GM19193 (cell line): ENCODE results near the gene MACROD2.

Experiments
- POLR2A ChIP-seq: IDR thresholded peaks from 4 replicates; pipeline ENCODE4 v1.6.1; 2011; ENCODE audit not compliant: insufficient read depth, insufficient read length; ENCODE audit errors: extremely low read depth

Gene MACROD2

GRCh38 chr20:15163632-15164031 is 1168.3 kb downstream of the MACROD2 start:
- TF ChIP-seq POLR2A = no peak

DNA sequence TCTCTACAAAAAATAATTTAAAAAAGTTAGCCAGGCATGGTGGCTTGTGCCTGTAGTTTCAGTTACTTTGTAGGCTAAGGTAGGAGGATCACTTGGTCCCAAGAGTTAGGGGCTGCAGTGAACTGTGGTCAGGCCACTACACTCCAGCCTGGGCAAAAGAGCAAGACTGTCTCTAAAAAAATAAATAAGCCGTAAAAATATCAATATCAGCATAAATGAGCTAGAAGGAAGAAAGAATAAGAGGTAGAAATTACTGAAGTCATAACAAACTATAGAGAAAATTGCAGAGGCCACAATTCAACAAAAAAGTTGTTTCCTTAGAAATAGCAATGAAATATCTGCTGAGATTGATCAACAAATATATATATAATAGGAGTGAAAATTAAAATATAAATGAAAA is 1169.4 kb downstream of the MACROD2 start:
- no peak for TF ChIP-seq POLR2A

GRCh38 chr20:15166744-15167143 is 1171.4 kb downstream of the MACROD2 start:
- no peak for TF ChIP-seq POLR2A

DNA sequence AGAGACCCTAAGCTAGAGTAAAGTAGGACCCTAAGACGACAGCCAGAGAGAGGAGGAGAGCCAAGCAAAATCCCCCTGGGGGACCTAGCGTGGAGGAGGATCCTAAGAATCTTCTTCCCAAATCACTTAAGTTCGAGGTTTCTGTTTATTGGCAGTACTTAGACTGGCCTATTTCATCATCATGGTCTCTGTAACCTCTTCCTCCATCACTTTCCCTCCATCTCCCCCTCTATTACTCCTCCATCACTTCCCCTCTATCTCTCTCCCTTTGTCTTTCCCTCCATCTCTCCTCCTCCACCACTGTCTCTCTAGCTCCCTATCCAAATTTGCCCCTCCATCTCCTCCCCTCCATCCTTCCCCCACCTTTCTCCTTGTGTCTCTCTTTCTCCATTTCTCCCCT is 1175.7 kb downstream of the MACROD2 start:
- TF ChIP-seq POLR2A = no peak

DNA sequence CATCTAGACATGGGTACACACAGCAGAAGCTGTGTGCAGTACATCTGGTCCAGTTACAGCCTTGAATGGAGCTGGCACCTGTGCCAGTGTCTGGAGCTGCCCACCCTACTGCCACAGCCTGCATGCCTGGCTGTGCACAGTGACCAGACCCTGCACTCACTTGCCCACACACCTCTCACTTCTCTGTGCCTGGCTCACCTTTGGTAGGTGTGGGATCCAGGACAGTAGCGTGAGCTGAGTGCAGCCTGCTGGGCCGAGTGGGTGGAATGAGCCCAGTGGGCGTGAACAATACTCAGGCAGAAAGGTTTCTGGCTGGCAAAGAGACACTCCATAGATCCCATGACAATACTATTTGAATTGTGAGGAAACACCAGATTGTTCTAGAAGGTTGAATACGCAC is 1181.6 kb downstream of the MACROD2 start:
- TF ChIP-seq POLR2A = no peak

DNA sequence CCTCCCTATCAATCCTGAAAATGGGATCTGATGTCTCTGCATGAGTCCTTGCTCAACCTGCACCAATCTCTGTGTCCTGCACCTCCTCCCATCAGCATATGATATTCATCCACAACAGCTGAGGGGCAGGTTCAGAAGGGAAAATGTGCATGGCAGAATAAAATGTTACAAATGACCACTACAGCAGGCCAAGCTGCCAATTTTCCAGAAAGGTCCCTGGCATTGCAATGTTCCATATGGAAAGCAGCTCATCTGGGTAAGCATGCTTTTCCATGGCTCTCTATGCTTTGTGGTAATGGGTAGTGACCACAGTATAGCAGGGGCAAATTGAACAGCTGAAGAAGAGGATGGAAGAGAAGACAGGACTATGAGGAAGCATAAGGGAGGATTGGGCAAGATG is 1183.3 kb downstream of the MACROD2 start:
- no peak for TF ChIP-seq POLR2A

- no peak for TF ChIP-seq POLR2A
Measured at GRCh38 chr20:15179381-15179780, 1184.1 kb downstream of the MACROD2 start.

GRCh38 chr20:15179781-15180180 is 1184.5 kb downstream of the MACROD2 start:
- no peak for TF ChIP-seq POLR2A

DNA sequence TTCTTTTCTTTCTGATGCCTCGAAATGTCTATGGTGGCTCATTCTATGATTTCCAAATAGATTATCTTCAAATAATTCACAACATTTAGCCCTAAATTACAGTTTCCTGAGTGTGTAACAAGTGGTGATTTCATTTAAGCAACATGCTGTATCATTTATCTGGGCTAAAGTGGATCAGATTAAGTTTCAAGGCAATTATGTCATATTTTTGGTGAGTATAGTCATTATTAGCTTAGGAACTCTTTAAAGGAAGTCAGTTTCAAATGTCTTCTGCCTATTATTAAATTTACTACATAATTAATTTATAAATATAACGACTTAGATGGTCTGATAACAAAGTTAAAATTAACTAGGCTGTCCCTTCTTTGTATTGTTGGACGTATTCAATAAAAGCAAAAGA is 1190.0 kb downstream of the MACROD2 start:
- TF ChIP-seq POLR2A = no peak

DNA sequence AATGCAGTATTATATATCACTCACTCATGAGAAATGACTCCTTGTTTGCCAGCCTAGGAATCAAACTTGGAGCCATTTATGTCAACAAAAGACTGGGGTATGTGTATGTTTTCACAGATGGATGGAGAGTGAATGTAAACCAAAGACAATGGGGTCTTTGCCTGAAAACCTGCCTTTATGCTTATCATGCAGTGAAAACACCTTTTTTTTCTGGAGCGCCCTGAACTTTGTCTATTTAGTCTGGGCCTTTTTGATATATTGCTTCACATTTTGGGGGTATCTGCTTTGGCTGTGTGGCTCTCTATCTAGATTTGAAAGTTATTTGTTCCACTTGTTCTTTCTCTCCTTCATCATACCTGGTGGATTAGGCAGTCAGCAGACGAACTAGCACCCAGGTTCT is 1190.6 kb downstream of the MACROD2 start:
- no peak for TF ChIP-seq POLR2A

- TF ChIP-seq POLR2A = no peak
Measured at GRCh38 chr20:15187612-15188011, 1192.3 kb downstream of the MACROD2 start.

GRCh38 chr20:15188415-15188814 is 1193.1 kb downstream of the MACROD2 start:
- TF ChIP-seq POLR2A = no peak

DNA sequence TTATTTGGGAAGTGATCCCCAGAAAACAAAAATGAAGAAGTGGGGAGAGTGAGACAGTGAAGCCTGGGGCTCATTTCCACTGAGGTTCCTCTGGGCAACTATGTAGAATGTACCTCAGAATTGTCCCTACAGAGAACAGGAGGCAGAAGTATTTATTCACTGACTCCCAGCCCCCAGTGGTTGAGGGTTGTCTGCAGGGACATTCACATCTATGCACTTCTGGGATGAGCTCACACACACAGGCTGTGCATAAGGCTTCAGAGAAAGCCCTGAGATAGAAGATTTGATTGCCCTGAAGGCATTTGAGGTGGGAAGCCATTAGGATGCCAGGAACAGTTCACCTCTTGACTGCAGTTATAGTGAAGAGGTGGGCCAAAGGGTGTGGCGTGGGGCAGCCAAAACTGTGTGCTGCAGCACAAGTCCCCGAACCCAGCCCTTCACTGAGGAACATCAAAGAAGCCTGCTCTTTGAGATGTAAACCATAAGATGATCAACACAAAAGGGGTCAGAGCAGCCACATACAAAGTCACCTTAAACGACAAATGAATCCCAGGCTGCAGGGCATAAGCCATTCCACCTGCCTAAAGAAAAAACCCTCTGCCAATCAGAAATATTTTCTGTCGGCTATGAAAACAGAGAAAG is 1195.9 kb downstream of the MACROD2 start:
- no peak for TF ChIP-seq POLR2A

DNA sequence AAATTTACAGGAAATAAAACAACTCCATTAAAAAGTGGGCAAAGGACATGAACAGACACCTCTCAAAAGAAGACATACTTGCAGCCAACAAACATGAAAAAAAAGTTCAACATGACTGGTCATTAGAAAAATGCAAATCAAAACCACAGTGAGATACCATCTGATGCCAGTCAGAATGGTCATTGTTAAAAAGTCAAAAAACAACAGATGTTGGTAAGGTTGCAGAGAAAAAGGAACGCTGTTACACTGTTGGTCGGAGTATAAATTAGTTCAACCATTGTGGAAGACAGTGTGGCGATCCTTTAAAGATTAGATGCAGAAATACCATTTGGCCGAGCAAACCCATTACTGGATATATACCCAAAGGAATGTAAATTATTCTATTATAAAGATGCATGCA is 1200.1 kb downstream of the MACROD2 start:
- TF ChIP-seq POLR2A = no peak

GRCh38 chr20:15196547-15197255 is 1201.4 kb downstream of the MACROD2 start:
- TF ChIP-seq POLR2A = no peak

GRCh38 chr20:15199698-15200097 is 1204.4 kb downstream of the MACROD2 start:
- no peak for TF ChIP-seq POLR2A
